DOHH2 (cell line): ENCODE results near the gene ORMDL3.

Source experiments
- H3F3A ChIP-seq: fragments of 200-600 bp; sonication (generic), shearing (Covaris generic); 2 replicates; pipeline ENCODE4 v1.6.0; 2016; ENCODE audit warnings: antibody characterized with exemption, mild to moderate bottlenecking; ENCODE audit not compliant: control insufficient read depth, insufficient read depth
- H3K27ac ChIP-seq: fragments of 200-600 bp; sonication (generic); 2 replicates; pipeline ENCODE4 v1.5.1; 2014; ENCODE audit warnings: low read depth, mild to moderate bottlenecking, low read length, moderate library complexity
- H3K27me3 ChIP-seq: fragments of 200-600 bp; sonication (generic); 2 replicates; pipeline ENCODE4 v1.6.1; 2014; ENCODE audit warnings: mild to moderate bottlenecking, low read length, mixed read lengths; ENCODE audit not compliant: control insufficient read depth
- H3K36me3 ChIP-seq: fragments of 200-600 bp; sonication (generic); 2 replicates; pipeline ENCODE4 v1.6.1; 2014; ENCODE audit warnings: mild to moderate bottlenecking, low read length, moderate library complexity, mixed read lengths; ENCODE audit not compliant: control insufficient read depth
- H3K4me1 ChIP-seq: fragments of 200-600 bp; sonication (generic); 2 replicates; pipeline ENCODE4 v1.6.1; 2014; ENCODE audit warnings: mild to moderate bottlenecking, low read length, mixed read lengths; ENCODE audit not compliant: control insufficient read depth
- H3K4me2 ChIP-seq: fragments of 200-600 bp; sonication (generic); 2 replicates; pipeline ENCODE4 v1.6.0; 2014; ENCODE audit warnings: mild to moderate bottlenecking, low read length, moderate library complexity
- H3K4me3 ChIP-seq: fragments of 200-600 bp; sonication (generic); 2 replicates; pipeline ENCODE4 v1.5.1; 2014; ENCODE audit warnings: mild to moderate bottlenecking, low read length, mixed read lengths
- H3K79me2 ChIP-seq: fragments of 200-600 bp; sonication (generic); 2 replicates; pipeline ENCODE4 v1.6.1; 2014; ENCODE audit warnings: mild to moderate bottlenecking, low read length, mixed read lengths; ENCODE audit not compliant: control insufficient read depth
- H3K9me2 ChIP-seq: fragments of 200-600 bp; sonication (generic); replicated peaks from 2 replicates; pipeline ENCODE4 v1.6.1; 2014; ENCODE audit warnings: mild to moderate bottlenecking, low read length, mixed read lengths; ENCODE audit not compliant: control insufficient read depth
- H3K9me3 ChIP-seq: fragments of 200-600 bp; sonication (generic); 2 replicates; pipeline ENCODE4 v1.6.1; 2014; ENCODE audit warnings: antibody characterized with exemption, low read length, mixed read lengths; ENCODE audit not compliant: control insufficient read depth, insufficient read depth
- H4K20me1 ChIP-seq: fragments of 200-600 bp; sonication (generic); 2 replicates; pipeline ENCODE4 v1.6.0; 2014; ENCODE audit warnings: low read depth, mild to moderate bottlenecking, antibody characterized with exemption, low read length, moderate library complexity; ENCODE audit not compliant: control insufficient read depth, insufficient read depth
- EZH2phosphoT487 ChIP-seq: fragments of 200-600 bp; sonication (generic); IDR thresholded peaks from 2 replicates; pipeline ENCODE4 v1.6.1; 2017; ENCODE audit warnings: borderline replicate concordance, mild to moderate bottlenecking, antibody characterized with exemption, low read length, moderate library complexity, mixed read lengths
- TF ChIP-seq, protein P1 (sequence below): fragments of 200-600 bp; sonication (generic); IDR thresholded peaks from one replicate; pipeline ENCODE4 v1.5.1; 2014; ENCODE audit warnings: antibody characterized with exemption, mild to moderate bottlenecking, low read depth, low read length; ENCODE audit not compliant: poor library complexity, severe bottlenecking

The ORMDL3 gene

DNA sequence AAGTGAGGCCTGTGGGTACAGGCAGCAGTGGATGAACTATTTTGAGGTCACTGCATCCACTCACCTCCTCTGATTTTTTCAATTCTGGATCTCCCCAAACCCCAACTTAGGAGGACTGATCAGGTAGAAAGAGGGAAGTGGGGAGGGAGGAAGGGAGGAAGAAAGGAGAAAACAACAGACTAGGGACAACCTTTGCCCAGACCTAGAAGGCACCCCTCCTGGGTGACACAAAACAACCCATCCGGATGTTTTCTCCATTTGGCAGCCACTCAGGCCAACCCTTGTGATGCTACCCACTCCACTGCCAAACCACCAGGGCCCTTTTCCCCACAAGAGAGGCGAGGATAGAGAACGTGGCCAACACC lies 2.7 kb downstream of the ORMDL3 start:
- Histone ChIP-seq H3K27me3 (no peaks in the 10 kb centered on the region), H3K79me2 (peaks cover 42% of the 10 kb centered on the region), H3K4me1 (peaks cover 38% of the 10 kb centered on the region), H3K27ac (no peak overlapping the region), H3K4me2 (no peak overlapping the region), H4K20me1 (no peaks in the 10 kb centered on the region), H3F3A (no peaks in the 10 kb centered on the region), H3K4me3 (no peak overlapping the region), H3K9me2 (no peaks in the 10 kb centered on the region), H3K9me3 (no peaks in the 10 kb centered on the region), H3K36me3 (peaks cover 26% of the 10 kb centered on the region)
- no peak for TF ChIP-seq EZH2phosphoT487
- TF ChIP-seq, protein P1, sequence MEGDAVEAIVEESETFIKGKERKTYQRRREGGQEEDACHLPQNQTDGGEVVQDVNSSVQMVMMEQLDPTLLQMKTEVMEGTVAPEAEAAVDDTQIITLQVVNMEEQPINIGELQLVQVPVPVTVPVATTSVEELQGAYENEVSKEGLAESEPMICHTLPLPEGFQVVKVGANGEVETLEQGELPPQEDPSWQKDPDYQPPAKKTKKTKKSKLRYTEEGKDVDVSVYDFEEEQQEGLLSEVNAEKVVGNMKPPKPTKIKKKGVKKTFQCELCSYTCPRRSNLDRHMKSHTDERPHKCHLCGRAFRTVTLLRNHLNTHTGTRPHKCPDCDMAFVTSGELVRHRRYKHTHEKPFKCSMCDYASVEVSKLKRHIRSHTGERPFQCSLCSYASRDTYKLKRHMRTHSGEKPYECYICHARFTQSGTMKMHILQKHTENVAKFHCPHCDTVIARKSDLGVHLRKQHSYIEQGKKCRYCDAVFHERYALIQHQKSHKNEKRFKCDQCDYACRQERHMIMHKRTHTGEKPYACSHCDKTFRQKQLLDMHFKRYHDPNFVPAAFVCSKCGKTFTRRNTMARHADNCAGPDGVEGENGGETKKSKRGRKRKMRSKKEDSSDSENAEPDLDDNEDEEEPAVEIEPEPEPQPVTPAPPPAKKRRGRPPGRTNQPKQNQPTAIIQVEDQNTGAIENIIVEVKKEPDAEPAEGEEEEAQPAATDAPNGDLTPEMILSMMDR = no peak

DNA sequence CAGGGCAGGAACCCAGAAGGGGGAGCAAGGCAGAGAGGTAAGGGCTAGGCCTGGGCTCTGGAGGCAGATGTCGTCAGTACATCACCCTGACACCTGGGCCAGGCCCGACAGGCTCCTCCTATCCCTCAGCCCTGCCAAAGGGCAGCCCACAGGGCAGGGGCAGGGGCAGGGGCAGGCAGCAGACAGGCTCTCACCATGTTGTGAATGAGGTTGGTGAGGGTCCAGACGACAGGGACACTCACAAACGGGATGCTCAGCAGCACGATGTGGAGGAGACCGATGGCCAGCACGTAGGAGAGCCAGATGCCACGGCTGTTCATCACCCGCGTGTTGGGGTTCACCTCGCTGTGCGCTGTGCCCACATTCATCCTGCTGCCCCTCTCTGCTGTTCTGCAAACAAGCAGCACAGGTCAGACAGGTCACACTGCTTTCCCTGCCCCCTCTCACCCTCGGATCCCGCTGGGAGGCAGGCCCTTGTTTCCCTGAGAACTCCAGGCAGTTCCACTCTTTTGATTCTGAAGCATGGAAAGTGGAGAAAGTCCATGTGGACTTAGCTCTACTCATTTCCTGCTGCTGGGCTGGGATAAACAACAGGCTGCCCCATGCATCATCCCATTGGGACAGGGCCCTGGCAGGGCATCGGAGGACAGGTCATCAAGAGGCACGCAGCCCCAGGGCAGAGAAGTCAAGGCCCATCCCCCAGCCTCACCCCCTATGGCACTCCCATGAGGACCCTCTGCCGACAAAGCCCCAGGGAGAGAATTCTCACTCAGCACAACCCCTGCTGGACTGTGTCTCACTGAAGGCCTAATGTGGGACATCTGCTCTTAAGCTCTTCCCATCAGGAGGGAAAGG lies 3.3 kb downstream of the ORMDL3 start:
- Histone ChIP-seq H4K20me1 (no peaks in the 10 kb centered on the region), H3K4me3 (no peak overlapping the region), H3K4me2 (no peak overlapping the region), H3K79me2 (peaks cover 42% of the 10 kb centered on the region), H3K27ac (no peak overlapping the region), H3K36me3 (peaks cover 28% of the 10 kb centered on the region), H3K9me3 (no peaks in the 10 kb centered on the region), H3K27me3 (no peaks in the 10 kb centered on the region), H3K9me2 (no peaks in the 10 kb centered on the region), H3K4me1 (peaks cover 34% of the 10 kb centered on the region), H3F3A (no peaks in the 10 kb centered on the region)
- TF ChIP-seq, protein P1 = no peak
- no peak for TF ChIP-seq EZH2phosphoT487

DNA sequence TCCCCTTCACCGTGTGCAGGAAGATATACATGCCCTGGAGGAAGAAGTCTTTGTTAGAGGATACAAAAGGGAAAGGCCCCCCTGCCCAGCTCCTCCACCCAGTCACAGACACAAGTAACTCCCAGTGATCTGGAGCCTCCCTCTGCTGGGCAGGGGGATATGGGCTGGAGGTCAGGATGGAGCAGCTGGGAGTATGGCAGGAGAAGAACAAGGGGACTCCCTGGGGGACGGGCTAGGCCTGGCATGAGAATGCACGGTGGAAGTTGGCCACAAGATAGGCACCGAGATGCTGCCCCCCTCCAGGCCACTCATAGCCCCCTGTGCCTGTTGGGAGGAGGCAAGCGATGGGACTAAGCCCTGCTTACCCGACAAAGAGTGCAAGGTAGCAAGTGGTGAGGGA lies 4.2 kb downstream of the ORMDL3 start:
- Histone ChIP-seq H3K79me2 (peaks cover 37% of the 10 kb centered on the region), H3K27ac (no peak overlapping the region), H3K27me3 (no peaks in the 10 kb centered on the region), H3K9me2 (no peaks in the 10 kb centered on the region), H3K4me3 (no peak overlapping the region), H3K9me3 (no peaks in the 10 kb centered on the region), H4K20me1 (no peaks in the 10 kb centered on the region), H3K4me1 (peaks cover 32% of the 10 kb centered on the region), H3K4me2 (no peak overlapping the region), H3F3A (no peaks in the 10 kb centered on the region), H3K36me3 (peaks cover 28% of the 10 kb centered on the region)
- no peak for TF ChIP-seq EZH2phosphoT487
- TF ChIP-seq, protein P1 = no peak
